Endothelial cell of umbilical vein (primary cell): Measurements from ENCODE around the gene VPS52.

Source experiments
- CTCF ChIP-seq, 2 donors: IDR thresholded peaks; 1 replicate in 1 of 2; 2 replicates in 1 of 2; pipeline ENCODE4 v1.5.1; 2011; ENCODE audit warnings: low read length in 2 of 2, mild to moderate bottlenecking in 2 of 2, moderate library complexity in 2 of 2, control low read depth in 1 of 2, inconsistent platforms in 1 of 2, low read depth in 1 of 2; ENCODE audit not compliant: insufficient read depth in 1 of 2; ENCODE audit errors: extremely low read depth in 1 of 2
- MAX ChIP-seq: IDR thresholded peaks from 2 replicates; pipeline ENCODE4 v1.6.1; 2011; ENCODE audit not compliant: insufficient read depth, insufficient read length

- TF ChIP-seq CTCF (IDR thresholded peaks at IDR 0.05; ENCODE audit: extremely low read depth in 1 of 2, insufficient read depth in 1 of 2, low read depth in 1 of 2, low read length in 2 of 2) (no peak), MAX (no peak)
Observed at GRCh38 chr6:33204415-33205190, 67.1 kb downstream of the VPS52 start, which contains the start of gene HSD17B8.
